ENCODE data around the gene RNPEP.
A peak's percentile ranks its signal among the peaks of the same experiment; 100 is the strongest.
"Not testable (repeated sequence)": the region's sequence is repeated elsewhere in the genome, so short reads cannot be mapped to it uniquely, and the experiment has no call there.

RNPEP gene, protein sequence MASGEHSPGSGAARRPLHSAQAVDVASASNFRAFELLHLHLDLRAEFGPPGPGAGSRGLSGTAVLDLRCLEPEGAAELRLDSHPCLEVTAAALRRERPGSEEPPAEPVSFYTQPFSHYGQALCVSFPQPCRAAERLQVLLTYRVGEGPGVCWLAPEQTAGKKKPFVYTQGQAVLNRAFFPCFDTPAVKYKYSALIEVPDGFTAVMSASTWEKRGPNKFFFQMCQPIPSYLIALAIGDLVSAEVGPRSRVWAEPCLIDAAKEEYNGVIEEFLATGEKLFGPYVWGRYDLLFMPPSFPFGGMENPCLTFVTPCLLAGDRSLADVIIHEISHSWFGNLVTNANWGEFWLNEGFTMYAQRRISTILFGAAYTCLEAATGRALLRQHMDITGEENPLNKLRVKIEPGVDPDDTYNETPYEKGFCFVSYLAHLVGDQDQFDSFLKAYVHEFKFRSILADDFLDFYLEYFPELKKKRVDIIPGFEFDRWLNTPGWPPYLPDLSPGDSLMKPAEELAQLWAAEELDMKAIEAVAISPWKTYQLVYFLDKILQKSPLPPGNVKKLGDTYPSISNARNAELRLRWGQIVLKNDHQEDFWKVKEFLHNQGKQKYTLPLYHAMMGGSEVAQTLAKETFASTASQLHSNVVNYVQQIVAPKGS

DNA sequence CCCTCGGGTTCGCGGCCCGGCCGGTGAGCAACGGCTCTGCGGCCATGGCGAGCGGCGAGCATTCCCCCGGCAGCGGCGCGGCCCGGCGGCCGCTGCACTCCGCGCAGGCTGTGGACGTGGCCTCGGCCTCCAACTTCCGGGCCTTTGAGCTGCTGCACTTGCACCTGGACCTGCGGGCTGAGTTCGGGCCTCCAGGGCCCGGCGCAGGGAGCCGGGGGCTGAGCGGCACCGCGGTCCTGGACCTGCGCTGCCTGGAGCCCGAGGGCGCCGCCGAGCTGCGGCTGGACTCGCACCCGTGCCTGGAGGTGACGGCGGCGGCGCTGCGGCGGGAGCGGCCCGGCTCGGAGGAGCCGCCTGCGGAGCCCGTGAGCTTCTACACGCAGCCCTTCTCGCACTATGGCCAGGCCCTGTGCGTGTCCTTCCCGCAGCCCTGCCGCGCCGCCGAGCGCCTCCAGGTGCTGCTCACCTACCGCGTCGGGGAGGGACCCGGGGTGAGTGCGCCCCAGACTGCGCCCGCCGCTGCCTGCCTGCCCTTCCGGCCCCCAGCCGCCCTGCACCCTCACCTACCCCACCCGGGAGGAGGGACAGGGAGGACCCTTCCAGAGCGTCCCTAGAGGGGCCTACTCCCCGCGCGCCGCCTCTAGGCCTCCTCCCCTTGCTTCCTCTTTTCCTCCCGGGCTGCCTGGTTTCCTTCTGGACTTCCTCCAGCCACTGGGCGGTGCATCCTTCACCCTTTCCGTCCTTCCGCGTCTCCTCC, at the start of gene RNPEP:
Gene RNPEP, plus strand, starts transcription at position 26 of the 757 bp plus-strand sequence. Its CDS starts 19 bp downstream, at position 45.
- peak; percentile 10 to 21 for DNase-seq (ENCODE audit: low read depth in 2 of 2)

DNA sequence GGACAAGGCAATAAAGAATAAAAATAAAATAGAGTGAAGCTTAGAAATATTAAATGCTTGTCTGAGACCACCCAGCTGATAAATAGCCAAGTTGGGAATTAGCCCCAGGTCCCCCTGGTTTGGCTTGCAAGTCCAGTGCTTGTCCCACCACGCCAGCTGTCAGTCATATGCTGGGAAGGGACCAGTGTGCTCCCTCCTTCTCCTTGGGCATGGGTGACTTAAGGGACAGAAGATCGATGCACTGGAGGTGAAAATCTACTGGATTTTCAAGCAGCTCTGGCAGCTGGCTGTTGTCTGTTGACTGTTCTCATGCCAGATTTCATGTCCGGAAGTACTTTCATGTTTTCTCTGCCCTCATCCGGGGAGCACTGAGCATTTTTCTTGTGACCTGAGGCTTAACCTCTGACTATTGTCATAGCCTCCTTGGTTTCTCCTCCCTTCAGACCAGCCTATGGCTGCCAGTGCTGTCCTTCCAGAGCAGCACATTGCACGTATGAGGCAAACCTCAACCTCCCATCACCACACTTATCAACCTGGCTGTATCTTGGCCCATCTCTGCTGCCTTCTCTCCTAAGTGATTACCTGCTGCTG, 48.5 kb upstream of the RNPEP start:
- DNase-seq (ENCODE audit: low read depth in 2 of 2), result no peak

DNA sequence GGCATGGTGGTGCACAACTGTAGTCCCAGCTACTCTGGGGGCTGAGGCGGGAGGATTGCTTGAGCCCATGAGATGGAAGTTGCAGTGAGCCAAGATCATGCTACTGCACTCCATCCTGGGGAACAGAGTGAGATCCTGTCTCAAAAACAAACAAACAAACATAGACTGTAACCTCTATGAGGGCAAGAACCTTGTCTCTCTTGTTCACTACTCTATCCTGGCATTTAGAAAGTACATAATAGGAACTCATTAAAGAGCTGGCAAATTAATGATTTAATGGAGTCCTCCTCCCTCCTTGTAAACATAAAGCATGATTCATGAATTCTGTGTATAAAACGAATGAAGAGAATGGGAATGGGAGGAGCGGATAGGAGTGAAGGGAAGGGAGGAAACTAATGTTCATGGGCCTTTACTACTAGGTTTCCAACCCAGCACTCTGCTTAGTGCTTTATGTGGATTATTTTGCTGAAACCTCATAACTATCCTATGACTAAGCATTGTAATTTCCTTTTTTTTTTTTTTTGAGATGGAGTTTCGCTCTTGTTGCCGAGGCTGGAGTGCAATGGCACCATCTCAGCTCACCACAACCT, 44.7 kb upstream of the RNPEP start:
- no peak for DNase-seq (ENCODE audit: low read depth in 2 of 2)

DNA sequence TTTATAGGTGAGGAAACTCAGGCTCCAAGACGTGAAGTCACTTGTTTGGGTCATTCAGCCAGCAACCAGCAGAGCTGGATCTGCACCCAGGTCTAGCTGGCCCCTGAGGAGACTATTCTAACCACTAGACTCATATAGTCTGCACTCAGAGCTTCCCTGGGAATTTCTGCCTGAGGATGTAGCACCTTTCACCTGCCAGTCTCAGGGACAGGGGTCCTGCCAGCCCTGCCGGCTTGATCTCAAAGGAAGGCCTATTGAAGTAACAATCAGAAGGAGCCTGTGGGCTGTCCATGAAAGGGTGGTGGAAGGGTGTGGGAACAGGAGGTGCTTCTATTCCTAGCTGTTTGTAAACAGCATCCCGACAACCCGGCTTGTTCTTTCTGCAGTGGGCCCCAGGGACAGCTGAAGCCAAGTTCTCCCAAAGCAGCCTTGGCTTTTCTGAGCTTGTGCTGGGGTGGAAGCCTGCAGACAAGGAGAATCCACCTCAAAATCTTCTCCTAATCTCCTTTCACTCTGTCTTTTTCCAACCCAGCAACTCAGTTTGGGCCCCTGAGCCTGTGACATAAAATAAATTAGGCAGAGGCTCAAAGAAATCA, 43.9 kb upstream of the RNPEP start:
- no peak for DNase-seq (ENCODE audit: low read depth in 2 of 2)

DNA sequence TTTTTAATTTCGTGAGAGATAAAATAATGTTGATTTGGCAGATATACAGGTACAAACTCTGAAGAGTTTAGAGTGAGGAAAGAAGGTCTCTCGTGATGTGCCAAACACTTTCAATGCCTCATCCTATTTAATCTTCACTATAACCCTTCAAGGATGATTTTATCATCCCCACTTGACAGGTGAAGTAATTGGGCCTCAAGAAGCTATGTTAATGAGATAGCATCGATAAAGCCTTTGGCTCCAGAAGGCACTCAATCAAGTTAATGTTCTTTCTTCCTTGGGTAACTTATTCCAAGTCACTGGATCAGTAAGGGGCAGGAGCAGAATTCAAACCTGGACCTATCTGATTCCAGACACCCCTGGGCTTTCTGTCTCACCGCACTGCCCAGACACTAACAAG, 43.3 kb upstream of the RNPEP start:
- DNase-seq (ENCODE audit: low read depth in 2 of 2), result no peak

DNA sequence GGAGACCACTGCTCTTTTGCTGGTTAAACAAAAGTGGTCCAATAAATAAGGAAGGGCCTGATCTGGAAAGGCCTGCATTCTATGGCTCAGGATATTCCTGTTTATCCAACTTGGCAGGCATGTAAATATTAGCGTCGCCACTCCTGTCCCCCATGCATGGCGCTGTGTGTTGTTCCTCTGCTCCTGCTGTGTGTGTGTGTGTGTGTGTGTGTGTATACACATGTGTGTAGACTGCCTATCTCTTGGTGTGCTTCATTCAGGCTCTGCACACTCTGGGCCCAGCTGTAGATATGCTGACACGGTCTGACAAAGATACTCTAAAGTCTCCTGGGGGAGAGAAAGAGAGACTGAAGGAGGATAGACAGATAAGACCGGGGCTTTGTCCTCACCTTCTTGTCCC, 42.9 kb upstream of the RNPEP start:
- DNase-seq (ENCODE audit: low read depth in 2 of 2), result no peak

DNA sequence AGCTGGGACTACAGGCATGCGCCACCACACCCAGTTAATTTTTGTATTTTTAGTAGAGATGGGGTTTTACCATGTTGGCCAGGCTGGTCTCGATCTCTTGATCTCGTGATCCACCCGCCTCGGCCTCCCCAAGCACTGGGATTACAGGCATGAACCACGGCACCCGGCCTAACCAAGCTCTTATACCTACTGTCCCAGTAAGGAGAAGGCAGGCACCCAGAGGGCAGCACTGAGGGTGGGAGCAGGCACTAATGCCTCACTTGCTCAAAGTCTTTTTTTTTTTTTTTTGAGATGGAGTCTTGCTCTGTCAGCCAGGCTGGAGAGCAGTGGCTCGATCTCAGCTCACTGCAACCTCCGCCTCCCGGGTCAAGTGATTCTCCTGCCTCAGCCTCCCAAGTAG, 42.1 kb upstream of the RNPEP start:
- not testable (repeated sequence) for DNase-seq (ENCODE audit: low read depth in 2 of 2)

DNA sequence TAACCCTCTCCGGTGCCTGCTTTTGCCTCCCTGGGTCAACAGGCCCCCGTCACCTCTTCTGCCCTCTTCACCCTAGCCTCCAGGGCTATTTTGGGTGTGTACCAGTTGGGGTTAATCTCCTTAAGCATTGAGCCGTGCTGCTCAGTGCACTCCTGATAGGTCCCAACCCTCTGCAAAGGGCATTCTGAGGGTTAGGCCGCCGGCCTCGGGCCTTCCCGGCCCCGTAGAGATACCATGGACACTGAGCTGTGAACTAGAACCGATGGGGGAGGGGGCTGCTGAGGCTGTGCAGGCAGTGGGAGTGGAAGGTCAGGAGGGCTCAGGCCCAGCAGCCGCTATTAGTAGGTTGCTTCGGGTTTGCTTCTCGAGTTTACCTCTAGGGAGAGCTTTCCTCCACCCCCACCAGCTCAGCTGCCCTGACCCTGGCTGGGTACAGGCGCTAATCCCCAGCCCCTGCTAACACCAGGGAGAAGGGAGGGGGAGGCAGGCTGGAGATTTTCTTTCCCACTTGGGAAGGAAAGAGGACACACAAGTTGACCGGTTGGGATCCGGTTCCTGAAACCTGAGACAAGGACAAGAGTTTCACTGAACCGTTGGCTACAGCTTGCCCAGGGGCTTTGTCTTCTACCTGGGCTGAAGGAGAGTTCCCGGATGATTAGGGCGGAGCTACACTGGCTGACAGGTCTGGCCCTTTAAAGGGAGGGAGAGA, 40.9 kb upstream of the RNPEP start:
- DNase-seq (ENCODE audit: low read depth in 2 of 2), result no peak

DNA sequence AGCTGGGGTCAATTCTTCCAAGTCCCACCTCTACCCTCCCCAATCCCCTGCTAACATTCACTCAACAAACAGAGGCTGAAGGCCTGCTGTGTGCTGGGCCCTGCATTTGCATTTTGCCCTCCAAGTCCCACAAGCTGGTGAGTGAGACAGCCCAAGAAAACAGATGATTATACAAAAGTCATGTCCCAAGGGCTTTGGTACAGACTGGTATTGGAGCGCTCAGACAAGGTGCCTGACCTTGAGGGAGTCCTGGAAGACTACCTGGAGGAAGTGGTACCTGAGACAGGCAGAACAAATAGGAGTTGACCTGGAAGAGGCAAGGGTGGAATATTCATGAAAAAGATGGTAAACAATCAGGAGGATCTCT, 40.3 kb upstream of the RNPEP start:
- DNase-seq (ENCODE audit: low read depth in 2 of 2), result no peak

DNA sequence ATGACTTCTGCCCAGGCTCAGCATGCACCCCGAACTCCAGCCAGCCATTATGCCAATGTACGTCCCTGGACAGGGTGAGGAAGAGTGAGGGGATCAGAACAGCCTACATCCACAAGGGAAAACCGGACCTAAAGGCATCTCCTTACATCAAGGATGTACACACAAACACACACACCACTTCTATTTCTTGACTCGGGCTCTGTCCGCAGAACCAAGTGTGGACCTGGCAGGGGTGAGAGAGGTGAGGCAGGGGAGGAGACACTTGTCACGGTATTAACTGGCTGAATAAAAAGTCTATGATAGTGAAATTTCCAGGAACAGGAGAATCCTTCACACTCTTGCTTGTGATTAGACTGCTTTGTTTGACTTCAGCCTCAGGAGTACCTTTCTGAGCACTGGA, 38.4 kb upstream of the RNPEP start:
- DNase-seq (ENCODE audit: low read depth in 2 of 2), result no peak

DNA sequence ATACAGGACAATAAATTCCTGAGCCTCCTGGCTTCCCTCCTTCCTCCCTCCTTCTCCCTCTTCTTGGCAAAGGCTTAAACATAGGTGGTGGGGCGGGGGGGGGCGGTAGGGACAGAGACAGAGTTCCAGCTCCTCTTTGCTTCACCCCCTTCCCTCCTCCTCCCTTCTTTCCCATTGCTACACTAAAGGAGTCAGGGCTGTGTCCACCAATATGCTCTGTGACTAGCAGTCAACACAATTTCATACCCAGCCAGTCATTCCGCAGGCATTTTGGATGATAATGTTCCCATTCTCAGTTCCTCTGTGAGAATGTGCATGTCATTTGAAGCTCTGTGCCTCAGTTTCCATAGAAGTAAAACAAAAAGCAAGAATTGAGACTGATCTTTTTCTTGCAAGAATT, 37.8 kb upstream of the RNPEP start:
- DNase-seq (ENCODE audit: low read depth in 2 of 2), result no peak

DNA sequence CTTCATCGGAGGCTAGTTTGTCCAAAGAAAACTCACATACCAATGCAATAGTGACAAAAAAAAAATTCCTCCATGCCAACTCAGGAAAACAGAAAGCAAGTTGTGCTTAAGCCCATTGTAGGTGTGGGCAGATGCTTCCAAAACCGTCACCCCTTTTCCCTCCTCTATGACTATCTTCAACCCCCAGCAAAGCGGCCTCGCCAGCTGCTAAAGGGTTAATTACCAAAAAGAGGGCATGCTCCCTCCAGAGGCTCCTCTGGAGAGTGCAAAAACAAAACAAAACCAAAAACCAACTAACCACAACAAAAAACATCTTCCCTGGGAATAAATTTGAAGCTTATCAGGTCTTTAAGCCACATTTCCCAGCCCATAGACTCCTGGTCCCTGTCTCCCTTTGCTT, 37.3 kb upstream of the RNPEP start:
- no peak for DNase-seq (ENCODE audit: low read depth in 2 of 2)

DNA sequence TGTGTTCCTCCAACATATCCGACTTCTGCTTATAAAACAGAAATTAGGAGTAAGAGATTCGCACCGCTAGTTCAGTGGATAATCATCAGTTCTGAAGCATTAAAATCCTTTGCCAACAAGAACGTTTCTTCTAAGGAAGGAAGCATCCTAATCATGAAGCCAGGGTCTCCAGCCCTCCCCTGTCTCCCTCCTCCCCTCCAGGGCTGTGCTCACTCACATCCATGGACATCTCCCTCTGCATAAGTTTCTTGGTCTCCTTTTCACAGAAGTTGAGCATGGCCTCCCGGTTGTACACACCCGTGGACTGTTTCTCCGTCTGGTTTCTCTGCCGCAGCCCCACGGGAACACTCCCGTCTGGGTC, 36.6 kb upstream of the RNPEP start:
- DNase-seq (ENCODE audit: low read depth in 2 of 2), result no peak

DNA sequence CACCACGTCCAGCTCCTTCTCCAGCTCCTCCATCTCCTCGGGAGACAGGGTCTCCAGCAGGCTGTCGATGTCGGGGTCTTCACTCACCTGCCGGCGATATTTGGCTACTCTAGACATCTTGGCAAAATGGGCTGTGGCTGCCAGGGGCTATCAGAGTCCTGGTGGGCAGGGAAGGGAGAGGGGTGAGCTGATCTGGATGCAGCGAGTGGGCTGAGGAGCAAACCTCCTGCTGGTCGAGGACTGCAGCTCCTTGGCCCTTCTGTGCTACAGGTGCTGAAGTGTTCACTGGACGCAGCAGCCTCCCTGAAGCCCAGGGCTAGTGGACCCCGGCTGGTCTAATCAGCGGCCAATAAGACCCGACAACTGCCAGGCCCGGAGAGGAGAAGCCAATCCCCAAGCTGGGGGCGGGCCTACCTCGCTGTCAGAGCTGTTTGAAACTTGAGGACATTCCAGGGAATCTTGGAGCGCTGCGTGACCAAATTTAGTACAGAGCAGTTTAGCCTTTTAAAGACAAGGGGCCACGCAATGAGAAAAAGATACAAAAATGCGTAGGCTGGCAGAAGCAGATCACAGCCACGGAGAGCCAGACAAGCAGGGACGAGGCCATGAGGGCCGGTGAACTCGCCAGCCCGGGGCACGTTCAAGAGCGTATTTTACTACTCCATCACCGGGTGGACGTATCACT, 36.1 kb upstream of the RNPEP start, which contains the start of gene LMOD1:
Gene LMOD1, minus strand, starts transcription at position 325 of the 685 bp plus-strand sequence. Its CDS starts 208 bp downstream, at position 117.
- DNase-seq (ENCODE audit: low read depth in 2 of 2), result no peak

DNA sequence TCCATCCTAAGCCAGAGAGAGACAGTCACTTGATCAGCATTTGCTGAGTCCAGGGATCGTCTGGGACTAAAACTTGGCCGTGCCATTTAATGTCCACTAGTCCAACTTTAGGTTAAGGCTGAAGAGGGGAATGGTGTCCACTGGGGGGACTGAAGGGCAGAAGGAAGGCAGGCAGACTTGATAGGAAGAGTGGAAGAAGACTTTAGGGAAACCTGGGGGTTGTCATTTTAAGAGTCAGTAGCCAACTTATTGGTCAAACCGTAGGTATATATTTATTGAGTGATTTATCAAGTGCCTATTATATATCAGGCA, 34.8 kb upstream of the RNPEP start:
- no peak for DNase-seq (ENCODE audit: low read depth in 2 of 2)

DNA sequence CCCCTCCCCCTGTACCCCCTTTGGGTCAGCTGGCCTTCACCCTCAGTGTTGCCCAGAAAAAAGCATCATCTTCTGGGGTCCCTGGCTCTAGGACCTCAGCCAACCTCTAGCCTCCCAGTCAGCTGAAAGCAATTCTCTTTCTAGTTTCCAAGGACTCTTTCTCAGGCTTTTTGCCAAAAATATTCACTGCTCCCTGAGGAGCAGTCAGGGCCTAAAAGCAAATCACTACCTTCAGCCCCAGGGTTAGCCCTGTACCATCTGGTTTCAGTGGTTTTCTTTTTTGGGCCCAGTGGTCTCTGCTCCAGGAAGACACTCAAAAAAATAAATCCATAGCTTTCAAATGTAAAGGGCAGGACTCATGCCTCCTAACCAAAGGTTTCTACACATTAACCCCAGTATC, 33.0 kb upstream of the RNPEP start:
- DNase-seq (ENCODE audit: low read depth in 2 of 2), result no peak

DNA sequence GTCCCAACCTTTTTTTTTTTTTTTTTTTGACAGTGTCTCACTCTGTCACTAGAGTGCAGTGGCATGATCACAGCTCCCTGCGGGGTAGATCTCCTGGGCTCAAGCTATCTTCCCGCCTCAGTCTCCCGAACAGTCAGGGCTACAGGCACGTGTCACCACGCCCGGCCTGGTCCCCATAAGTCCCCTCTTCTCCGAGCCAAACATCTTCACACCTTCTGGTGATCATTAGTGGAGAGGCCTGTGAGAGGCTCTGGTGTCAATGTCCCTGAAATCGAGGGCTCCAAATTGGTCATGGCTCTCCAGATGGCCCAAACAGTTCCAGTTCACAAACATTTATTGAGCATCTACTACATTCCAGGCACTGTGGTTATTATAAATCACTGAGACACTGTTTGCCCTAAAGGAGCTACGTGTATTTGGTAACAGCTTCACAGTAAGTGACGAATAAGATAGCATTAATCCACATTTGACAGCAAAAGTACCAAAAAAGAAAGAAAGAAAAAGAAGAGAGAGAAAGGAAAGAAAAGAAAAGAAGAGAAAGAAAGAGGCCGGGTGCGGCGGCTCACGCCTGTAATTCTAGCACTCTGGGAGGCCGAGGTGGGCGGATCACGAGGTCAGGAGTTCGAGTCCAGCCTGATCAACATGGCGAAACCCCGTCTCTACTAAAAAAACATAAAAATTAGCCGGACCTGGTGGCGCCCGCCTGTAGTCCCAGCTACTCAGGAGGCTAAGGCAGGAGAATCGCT, 28.0 kb upstream of the RNPEP start:
- no peak for DNase-seq (ENCODE audit: low read depth in 2 of 2)

DNA sequence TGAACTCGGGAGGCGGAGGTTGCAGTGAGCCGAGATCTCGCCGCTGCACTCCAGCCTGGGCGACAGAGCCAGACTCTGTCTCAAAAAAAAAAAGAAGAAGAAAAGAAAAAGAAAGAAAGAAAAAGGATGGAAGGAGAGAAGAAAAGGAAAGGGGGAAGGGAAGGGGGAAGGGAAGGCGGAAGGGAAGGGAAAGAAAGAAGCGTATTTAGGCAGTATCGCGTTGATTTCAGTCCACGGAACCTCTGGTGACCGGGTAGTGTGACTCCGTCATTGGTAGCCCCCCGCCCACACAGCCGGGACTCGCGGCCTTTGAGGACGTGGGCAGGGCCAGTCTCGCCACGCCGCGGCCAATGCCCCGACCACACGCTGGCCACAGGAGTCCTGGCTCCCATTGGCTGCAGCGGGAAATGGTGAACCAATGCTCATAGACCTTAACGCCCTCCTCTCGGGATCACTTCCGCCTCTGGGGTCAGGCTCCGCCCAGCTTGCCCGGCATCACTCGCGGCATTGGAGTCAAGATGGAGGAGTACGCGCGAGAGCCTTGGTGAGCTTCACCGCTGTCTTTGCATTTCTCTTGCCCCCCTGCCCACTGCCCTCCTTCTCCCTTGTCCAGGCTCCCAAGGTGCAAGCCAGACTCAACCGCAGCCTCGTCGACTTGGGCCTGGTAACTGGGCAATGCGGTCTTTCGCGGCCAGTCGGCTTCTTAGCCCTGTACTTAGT, 27.3 kb upstream of the RNPEP start, which contains the start of gene TIMM17A:
Gene TIMM17A, plus strand, starts transcription at position 495 of the 720 bp plus-strand sequence. Its CDS starts 24 bp downstream, at position 519.
- DNase-seq (ENCODE audit: low read depth in 2 of 2), result peak; percentile 84 to 89

DNA sequence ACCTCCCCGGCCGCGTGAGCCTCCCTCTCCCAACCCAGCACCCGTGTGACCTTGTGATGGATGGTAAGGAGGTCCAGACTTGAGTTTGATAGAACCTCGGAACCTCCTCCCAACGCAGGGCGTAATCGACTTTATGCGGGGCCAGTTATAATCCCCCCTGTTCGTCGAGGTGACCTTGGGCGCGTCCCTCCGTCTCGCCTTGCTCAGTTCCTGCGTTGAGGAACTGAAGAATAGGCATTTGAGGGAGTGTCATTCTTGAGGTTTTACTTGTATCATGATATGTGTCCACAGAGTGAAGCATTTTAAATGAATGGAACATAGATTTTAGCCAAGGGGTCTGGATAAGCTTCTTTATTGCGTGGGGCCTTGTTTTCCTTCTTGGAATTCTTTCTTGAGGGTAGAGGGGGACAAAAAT, 26.7 kb upstream of the RNPEP start:
- DNase-seq (ENCODE audit: low read depth in 2 of 2), result no peak
